Neutrophil (primary cell): Measurements from ENCODE around the gene RXRG.

Experiments
- H3K27ac ChIP-seq: fragments of 200-600 bp; sonication (generic); 2 replicates; pipeline ENCODE4 v1.5.1; 2016; ENCODE audit warnings: mild to moderate bottlenecking, moderate library complexity
- H3K27me3 ChIP-seq: fragments of 200-600 bp; sonication (generic); 2 replicates; pipeline ENCODE4 v1.6.0; 2016; ENCODE audit warnings: mild to moderate bottlenecking
- H3K36me3 ChIP-seq: fragments of 200-600 bp; sonication (generic); 2 replicates; pipeline ENCODE4 v1.5.1; 2017
- H3K4me1 ChIP-seq, 2 experiments: fragments of 200-600 bp in 1 of 2; sonication (generic) in 1 of 2; 1 replicate in 1 of 2; 2 replicates in 1 of 2; pipeline versions ENCODE4 v1.5.1 to v1.6.1; 2013 to 2016; ENCODE audit warnings: low read depth in 1 of 2, low read length in 1 of 2, mild to moderate bottlenecking in 1 of 2, moderate library complexity in 1 of 2; ENCODE audit not compliant: control insufficient read depth in 1 of 2, insufficient read depth in 1 of 2
- H3K4me3 ChIP-seq, 2 experiments: fragments of 200-600 bp in 1 of 2; sonication (generic) in 1 of 2; 1 replicate in 1 of 2; 2 replicates in 1 of 2; pipeline ENCODE4 v1.5.1; 2013 to 2016; ENCODE audit warnings: low read depth in 1 of 2, low read length in 1 of 2, mild to moderate bottlenecking in 1 of 2, moderate library complexity in 1 of 2
- H3K9me3 ChIP-seq: fragments of 200-600 bp; sonication (generic); 2 replicates; pipeline ENCODE4 v1.5.1; 2016
- TF ChIP-seq, protein P1 (sequence below): fragments of 200-600 bp; sonication (generic); IDR thresholded peaks from 2 replicates; pipeline ENCODE4 v1.5.1; 2016; ENCODE audit warnings: antibody characterized with exemption

Gene RXRG

DNA sequence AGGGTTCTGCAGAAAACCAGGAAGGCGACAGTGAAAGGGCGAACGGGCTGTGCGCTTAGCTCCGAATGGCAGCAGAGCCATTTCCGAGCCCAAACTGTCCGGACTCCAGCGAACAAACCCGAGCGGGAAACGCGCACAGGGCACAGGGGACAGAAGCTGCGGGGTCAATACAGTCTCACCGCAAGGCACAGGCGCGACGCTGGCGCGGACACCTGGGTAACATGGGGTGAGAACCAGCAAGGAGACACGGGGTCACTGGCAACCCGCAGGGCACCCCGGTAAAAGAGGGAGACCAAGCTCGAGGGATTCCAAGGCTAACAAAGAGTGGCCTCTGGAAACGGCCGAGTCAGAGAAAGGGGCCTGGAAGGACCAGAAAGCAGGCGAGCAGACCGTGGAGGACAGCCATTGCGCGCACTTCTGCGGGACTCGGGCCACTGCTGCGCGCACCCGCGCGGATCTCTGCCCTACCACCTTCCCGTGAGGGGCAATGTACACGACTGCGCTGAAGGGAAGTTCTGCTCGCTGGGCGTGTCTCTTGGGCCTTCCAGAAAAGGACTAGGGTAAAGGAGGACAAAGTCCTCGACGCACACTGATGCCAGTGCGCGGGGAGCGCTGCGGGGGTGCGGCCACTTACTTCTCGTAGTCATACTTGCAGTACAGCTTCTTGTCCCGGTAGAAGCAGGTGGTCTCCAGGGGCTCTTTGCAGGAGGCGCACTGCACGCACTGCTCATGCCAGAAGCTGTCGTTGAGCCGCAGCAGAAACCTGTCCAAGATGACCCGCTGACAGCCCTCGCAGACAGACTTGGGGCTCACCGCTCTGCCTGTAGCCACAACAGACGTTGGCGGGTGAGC lies 92.3 kb downstream of the RXRG start:
- Histone ChIP-seq H3K9me3 (no peaks in the 10 kb centered on the region), H3K27me3 (peaks cover 100% of the 10 kb centered on the region), H3K36me3 (no peaks in the 10 kb centered on the region), H3K4me1 (no peaks in the 10 kb centered on the region), H3K27ac (no peak overlapping the region), H3K4me3 (no peak overlapping the region)
- TF ChIP-seq, protein P1, sequence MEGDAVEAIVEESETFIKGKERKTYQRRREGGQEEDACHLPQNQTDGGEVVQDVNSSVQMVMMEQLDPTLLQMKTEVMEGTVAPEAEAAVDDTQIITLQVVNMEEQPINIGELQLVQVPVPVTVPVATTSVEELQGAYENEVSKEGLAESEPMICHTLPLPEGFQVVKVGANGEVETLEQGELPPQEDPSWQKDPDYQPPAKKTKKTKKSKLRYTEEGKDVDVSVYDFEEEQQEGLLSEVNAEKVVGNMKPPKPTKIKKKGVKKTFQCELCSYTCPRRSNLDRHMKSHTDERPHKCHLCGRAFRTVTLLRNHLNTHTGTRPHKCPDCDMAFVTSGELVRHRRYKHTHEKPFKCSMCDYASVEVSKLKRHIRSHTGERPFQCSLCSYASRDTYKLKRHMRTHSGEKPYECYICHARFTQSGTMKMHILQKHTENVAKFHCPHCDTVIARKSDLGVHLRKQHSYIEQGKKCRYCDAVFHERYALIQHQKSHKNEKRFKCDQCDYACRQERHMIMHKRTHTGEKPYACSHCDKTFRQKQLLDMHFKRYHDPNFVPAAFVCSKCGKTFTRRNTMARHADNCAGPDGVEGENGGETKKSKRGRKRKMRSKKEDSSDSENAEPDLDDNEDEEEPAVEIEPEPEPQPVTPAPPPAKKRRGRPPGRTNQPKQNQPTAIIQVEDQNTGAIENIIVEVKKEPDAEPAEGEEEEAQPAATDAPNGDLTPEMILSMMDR, result no peak

DNA sequence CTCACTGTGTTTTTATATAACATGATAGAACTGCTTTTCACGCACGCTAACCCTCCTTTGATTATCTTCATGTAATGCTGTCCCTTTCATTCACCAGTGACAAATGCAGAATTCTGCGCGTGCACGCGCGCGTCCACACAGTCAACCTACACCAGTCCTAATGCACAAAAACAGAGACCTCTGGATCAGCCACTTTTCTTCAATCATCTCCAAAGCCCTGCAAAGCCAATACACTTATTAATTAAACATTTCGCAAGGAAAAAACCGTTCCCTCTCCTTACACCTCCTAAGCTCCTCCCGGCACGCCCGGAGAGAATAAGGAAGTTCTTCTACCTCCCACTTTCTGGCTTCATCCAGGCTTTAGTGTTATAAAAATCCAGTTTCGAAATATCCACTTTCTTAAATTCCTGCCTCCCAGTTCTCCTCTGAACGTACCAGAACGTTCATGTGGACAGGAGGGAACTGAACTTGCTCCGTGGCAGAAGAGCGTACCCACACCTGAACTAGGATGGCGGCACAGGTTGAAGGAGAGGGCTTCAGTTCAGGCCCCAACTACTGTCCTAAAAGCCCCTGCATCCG lies 93.0 kb downstream of the RXRG start:
- TF ChIP-seq, protein P1, result no peak
- Histone ChIP-seq H3K27ac (no peak overlapping the region), H3K27me3 (peaks cover 100% of the 10 kb centered on the region), H3K36me3 (no peaks in the 10 kb centered on the region), H3K4me1 (no peaks in the 10 kb centered on the region), H3K4me3 (no peak overlapping the region), H3K9me3 (no peaks in the 10 kb centered on the region)
